ENCODE results near the gene TCIRG1.

Gene TCIRG1

GRCh38 chr11:68007498-68008380 lies 31.1 kb upstream of the TCIRG1 start:
- no peak for DNase-seq

- DNase-seq: peak; percentile 99
Observed at GRCh38 chr11:68008381-68009337, 30.2 kb upstream of the TCIRG1 start.

- DNase-seq: peak; percentile 68
Observed at GRCh38 chr11:68009391-68010089, 29.3 kb upstream of the TCIRG1 start.

- peak; percentile 97 for DNase-seq
Observed at GRCh38 chr11:68010090-68011041, 28.5 kb upstream of the TCIRG1 start, which contains the start of gene ALDH3B1. Gene ALDH3B1, plus strand, starts transcription at chr11:68010327. Its CDS starts 4,971 bp downstream, at chr11:68015298.

GRCh38 chr11:68011051-68011943 lies 27.5 kb upstream of the TCIRG1 start:
- no peak for DNase-seq

GRCh38 chr11:68012044-68012842 lies 26.6 kb upstream of the TCIRG1 start:
- DNase-seq: peak; percentile 72

GRCh38 chr11:68012843-68013610 lies 25.8 kb upstream of the TCIRG1 start:
- peak; percentile 55 for DNase-seq

- no peak for DNase-seq
Observed at GRCh38 chr11:68013611-68014156, 25.1 kb upstream of the TCIRG1 start.

GRCh38 chr11:68014157-68014946 lies 24.5 kb upstream of the TCIRG1 start:
- DNase-seq: peak; percentile 53

- no peak for DNase-seq
Observed at GRCh38 chr11:68014947-68015447, 23.8 kb upstream of the TCIRG1 start.

- no peak for DNase-seq
Observed at GRCh38 chr11:68015467-68015866, 23.4 kb upstream of the TCIRG1 start.

- DNase-seq: peak; percentile 58
Observed at GRCh38 chr11:68016161-68016903, 22.5 kb upstream of the TCIRG1 start.

- DNase-seq: peak; percentile 53
Observed at GRCh38 chr11:68016904-68017817, 21.7 kb upstream of the TCIRG1 start.

GRCh38 chr11:68017980-68018729 lies 20.7 kb upstream of the TCIRG1 start:
- no peak for DNase-seq

GRCh38 chr11:68018730-68019190 lies 20.1 kb upstream of the TCIRG1 start:
- no peak for DNase-seq
